KOPT-K1 (cell line): ENCODE measurements around the gene ALDH18A1.
"Not testable (repeated sequence)": the region's sequence is repeated elsewhere in the genome, so short reads cannot be mapped to it uniquely, and the experiment has no call there.

ENCODE experiments used
- H3K27ac ChIP-seq: fragments of 200-600 bp; sonication (generic); 2 replicates; pipeline ENCODE4 v1.5.1; 2016; ENCODE audit warnings: antibody characterized with exemption, mild to moderate bottlenecking, low read depth, low read length; ENCODE audit not compliant: poor library complexity, severe bottlenecking
- H3K36me3 ChIP-seq: fragments of 200-600 bp; sonication (generic); 2 replicates; pipeline ENCODE4 v1.5.1; 2017; ENCODE audit warnings: antibody characterized with exemption, mild to moderate bottlenecking, low read length, moderate library complexity; ENCODE audit not compliant: insufficient read depth
- H3K9me3 ChIP-seq: fragments of 200-600 bp; sonication (generic); 2 replicates; pipeline ENCODE4 v1.5.1; 2017; ENCODE audit warnings: antibody characterized with exemption, low read length, mild to moderate bottlenecking; ENCODE audit not compliant: insufficient read depth, poor library complexity, severe bottlenecking

Gene ALDH18A1

GRCh38 chr10:95656291-95657164, at the start of gene ALDH18A1:
Gene ALDH18A1, minus strand, starts transcription at chr10:95656711. Its CDS starts 3,334 bp downstream, at chr10:95653377.
- H3K27ac ChIP-seq: peak within 1 kb of the TSS; percentile 67
- peaks cover 20% of the 10 kb centered on the region for H3K36me3 ChIP-seq
- peaks cover 4% of the 10 kb centered on the region for H3K9me3 ChIP-seq

GRCh38 chr10:95698415-95698814, 41.9 kb upstream of the ALDH18A1 start:
- Histone ChIP-seq H3K36me3 (no peaks in the 10 kb centered on the region), H3K27ac (no peak overlapping the region), H3K9me3 (peaks cover 14% of the 10 kb centered on the region)

- no peak overlapping the region for H3K27ac ChIP-seq
- no peaks in the 10 kb centered on the region for H3K36me3 ChIP-seq
- peaks cover 14% of the 10 kb centered on the region for H3K9me3 ChIP-seq
Observed at GRCh38 chr10:95697429-95697828, 40.9 kb upstream of the ALDH18A1 start.

- Histone ChIP-seq H3K27ac (no peak overlapping the region), H3K9me3 (peaks cover 14% of the 10 kb centered on the region), H3K36me3 (peaks cover 21% of the 10 kb centered on the region)
Observed at GRCh38 chr10:95694665-95695064, 38.2 kb upstream of the ALDH18A1 start.

GRCh38 chr10:95693668-95694534, 37.4 kb upstream of the ALDH18A1 start, which contains the start of gene TCTN3:
Gene TCTN3, minus strand, starts transcription at chr10:95693927. Its CDS starts 28 bp downstream, at chr10:95693899.
- Histone ChIP-seq H3K9me3 (peaks cover 9% of the 10 kb centered on the region), H3K27ac (peak within 1 kb of the TSS; percentile 64), H3K36me3 (peaks cover 28% of the 10 kb centered on the region)

- Histone ChIP-seq H3K36me3 (peaks cover 35% of the 10 kb centered on the region), H3K27ac (peak overlapping the region; percentile 64), H3K9me3 (peaks cover 2% of the 10 kb centered on the region)
Observed at GRCh38 chr10:95693071-95693667, 36.7 kb upstream of the ALDH18A1 start.

- H3K36me3 ChIP-seq: peaks cover 52% of the 10 kb centered on the region
- H3K9me3 ChIP-seq: no peaks in the 10 kb centered on the region
- H3K27ac ChIP-seq: no peak overlapping the region
Observed at GRCh38 chr10:95691281-95691680, 34.8 kb upstream of the ALDH18A1 start.

GRCh38 chr10:95688648-95689047, 32.1 kb upstream of the ALDH18A1 start:
- H3K9me3 ChIP-seq: no peaks in the 10 kb centered on the region
- H3K27ac ChIP-seq: no peak overlapping the region
- H3K36me3 ChIP-seq: peaks cover 77% of the 10 kb centered on the region

GRCh38 chr10:95683966-95684365, 27.5 kb upstream of the ALDH18A1 start:
- H3K27ac ChIP-seq: no peak overlapping the region
- peaks cover 94% of the 10 kb centered on the region for H3K36me3 ChIP-seq
- no peaks in the 10 kb centered on the region for H3K9me3 ChIP-seq

- H3K36me3 ChIP-seq: peaks cover 80% of the 10 kb centered on the region
- H3K27ac ChIP-seq: no peak overlapping the region
- no peaks in the 10 kb centered on the region for H3K9me3 ChIP-seq
Observed at GRCh38 chr10:95675403-95676116, 19.0 kb upstream of the ALDH18A1 start.

GRCh38 chr10:95674643-95675042, 18.1 kb upstream of the ALDH18A1 start:
- Histone ChIP-seq H3K9me3 (no peaks in the 10 kb centered on the region), H3K27ac (no peak overlapping the region), H3K36me3 (peaks cover 71% of the 10 kb centered on the region)

- H3K36me3 ChIP-seq: peaks cover 56% of the 10 kb centered on the region
Observed at GRCh38 chr10:95672641-95673040, 16.1 kb upstream of the ALDH18A1 start.

GRCh38 chr10:95664543-95664942, 8.0 kb upstream of the ALDH18A1 start:
- Histone ChIP-seq H3K27ac (no peak overlapping the region), H3K9me3 (no peaks in the 10 kb centered on the region), H3K36me3 (peaks cover 24% of the 10 kb centered on the region)

More at GRCh38 chr10:95672641-95673040, 16.1 kb upstream of the ALDH18A1 start:
- not testable (repeated sequence) for H3K27ac ChIP-seq, H3K9me3 ChIP-seq

GRCh38 chr10:95663496-95663895, 7.0 kb upstream of the ALDH18A1 start:
- H3K9me3 ChIP-seq: no peaks in the 10 kb centered on the region
- H3K27ac ChIP-seq: no peak overlapping the region
- peaks cover 24% of the 10 kb centered on the region for H3K36me3 ChIP-seq
